Measurements from ENCODE around the gene FANK1. TPM values are rescaled to one million over a fixed set of nuclear protein-coding genes. Genes with fewer than 3 reads are reported as not detected.

The FANK1 gene
- total RNA-seq, 1 donor, result 8.3 TPM

DNA sequence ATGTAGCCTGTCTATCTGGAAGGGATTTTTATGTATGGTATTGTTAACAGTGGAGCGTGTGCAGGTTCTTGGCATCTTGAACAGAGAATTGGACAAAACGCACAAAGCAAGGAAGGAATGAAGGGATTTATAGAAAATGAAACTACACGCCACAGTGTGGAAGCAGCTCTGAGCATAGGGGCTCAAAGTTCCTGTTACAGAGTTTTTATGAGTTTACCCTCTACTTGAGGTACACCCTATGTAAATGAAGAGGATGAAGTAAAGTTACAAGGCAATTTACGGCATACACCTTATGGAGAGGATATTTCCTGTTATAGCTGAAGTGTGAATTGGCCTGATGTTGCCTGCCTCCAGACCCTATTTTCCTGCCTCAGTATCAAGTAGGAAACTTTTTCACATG lies 33.3 kb downstream of the FANK1 start:
- Histone ChIP-seq H3K27me3 (ENCODE audit: insufficient read depth, low read length) (no peaks in the 10 kb centered on the region), H3K79me2 (ENCODE audit: insufficient read depth, low read length) (no peaks in the 10 kb centered on the region), H3K9me3 (ENCODE audit: low read depth, low read length) (no peaks in the 10 kb centered on the region), H3K4me1 (ENCODE audit: insufficient read depth, low read length) (no peaks in the 10 kb centered on the region), H3K36me3 (ENCODE audit: insufficient read depth, low read length) (no peaks in the 10 kb centered on the region), H4K20me1 (ENCODE audit: insufficient read depth, low read length) (no peaks in the 10 kb centered on the region), H2AFZ (ENCODE audit: low read length) (no peak overlapping the region), H3K27ac (ENCODE audit: low read depth, low read length) (no peak overlapping the region), H3K4me3 (ENCODE audit: insufficient read depth, low read length) (no peak overlapping the region), H3K4me2 (ENCODE audit: insufficient read depth, low read length) (no peak overlapping the region)
- TF ChIP-seq CTCF (IDR thresholded peaks at IDR 0.05; ENCODE audit: extremely low read depth, low read depth, low read length), result no peak
- no peak for DNase-seq (ENCODE audit: insufficient read length, low spot score, missing footprints)

- no peaks in the 10 kb centered on the region for H3K79me2 ChIP-seq (ENCODE audit: insufficient read depth, low read length)
- H2AFZ ChIP-seq (ENCODE audit: low read length), result no peak overlapping the region
- no peaks in the 10 kb centered on the region for H3K27me3 ChIP-seq (ENCODE audit: insufficient read depth, low read length)
- H4K20me1 ChIP-seq (ENCODE audit: insufficient read depth, low read length), result no peaks in the 10 kb centered on the region
- H3K4me2 ChIP-seq (ENCODE audit: insufficient read depth, low read length), result no peak overlapping the region
- no peak for TF ChIP-seq CTCF (IDR thresholded peaks at IDR 0.05; ENCODE audit: extremely low read depth, low read depth, low read length)
- H3K36me3 ChIP-seq (ENCODE audit: insufficient read depth, low read length), result no peaks in the 10 kb centered on the region
- H3K9me3 ChIP-seq (ENCODE audit: low read depth, low read length), result no peaks in the 10 kb centered on the region
- DNase-seq (ENCODE audit: insufficient read length, low spot score, missing footprints), result no peak
- H3K4me1 ChIP-seq (ENCODE audit: insufficient read depth, low read length), result no peaks in the 10 kb centered on the region
- H3K4me3 ChIP-seq (ENCODE audit: insufficient read depth, low read length), result no peak overlapping the region
- H3K27ac ChIP-seq (ENCODE audit: low read depth, low read length), result no peak overlapping the region
Measured at GRCh38 chr10:125933693-125934092, 37.3 kb downstream of the FANK1 start.

GRCh38 chr10:125936331-125936730 lies 40.0 kb downstream of the FANK1 start:
- no peaks in the 10 kb centered on the region for H3K4me1 ChIP-seq (ENCODE audit: insufficient read depth, low read length)

GRCh38 chr10:125940515-125940914 lies 44.2 kb downstream of the FANK1 start:
- H3K4me2 ChIP-seq (ENCODE audit: insufficient read depth, low read length), result no peak overlapping the region
- no peaks in the 10 kb centered on the region for H4K20me1 ChIP-seq (ENCODE audit: insufficient read depth, low read length)
- no peak overlapping the region for H3K4me3 ChIP-seq (ENCODE audit: insufficient read depth, low read length)
- H3K27ac ChIP-seq (ENCODE audit: low read depth, low read length), result no peak overlapping the region
- H2AFZ ChIP-seq (ENCODE audit: low read length), result no peak overlapping the region
- H3K4me1 ChIP-seq (ENCODE audit: insufficient read depth, low read length), result no peaks in the 10 kb centered on the region
- H3K79me2 ChIP-seq (ENCODE audit: insufficient read depth, low read length), result no peaks in the 10 kb centered on the region
- H3K36me3 ChIP-seq (ENCODE audit: insufficient read depth, low read length), result no peaks in the 10 kb centered on the region
- no peak for TF ChIP-seq CTCF (IDR thresholded peaks at IDR 0.05; ENCODE audit: extremely low read depth, low read depth, low read length)
- H3K9me3 ChIP-seq (ENCODE audit: low read depth, low read length), result no peaks in the 10 kb centered on the region
- DNase-seq (ENCODE audit: insufficient read length, low spot score, missing footprints), result no peak
- no peaks in the 10 kb centered on the region for H3K27me3 ChIP-seq (ENCODE audit: insufficient read depth, low read length)

More at GRCh38 chr10:125936331-125936730, 40.0 kb downstream of the FANK1 start:
- H3K36me3 ChIP-seq (ENCODE audit: insufficient read depth, low read length), result no peaks in the 10 kb centered on the region
- DNase-seq (ENCODE audit: insufficient read length, low spot score, missing footprints), result no peak
- no peak overlapping the region for H3K4me2 ChIP-seq (ENCODE audit: insufficient read depth, low read length)
- no peaks in the 10 kb centered on the region for H3K27me3 ChIP-seq (ENCODE audit: insufficient read depth, low read length)
- no peak overlapping the region for H3K4me3 ChIP-seq (ENCODE audit: insufficient read depth, low read length)
- H2AFZ ChIP-seq (ENCODE audit: low read length), result no peak overlapping the region
- TF ChIP-seq CTCF (IDR thresholded peaks at IDR 0.05; ENCODE audit: extremely low read depth, low read depth, low read length), result no peak
- no peaks in the 10 kb centered on the region for H3K79me2 ChIP-seq (ENCODE audit: insufficient read depth, low read length)
- no peak overlapping the region for H3K27ac ChIP-seq (ENCODE audit: low read depth, low read length)
- H4K20me1 ChIP-seq (ENCODE audit: insufficient read depth, low read length), result no peaks in the 10 kb centered on the region
- no peaks in the 10 kb centered on the region for H3K9me3 ChIP-seq (ENCODE audit: low read depth, low read length)

All from osteoblast (primary cell).